ENCODE measurements around the gene PRSS36.
A peak's percentile ranks its signal among the peaks of the same experiment; 100 is the strongest.
"Not testable (repeated sequence)": the region's sequence is repeated elsewhere in the genome, so short reads cannot be mapped to it uniquely, and the experiment has no call there.

PRSS36 gene

GRCh38 chr16:31170048-31170447 is 20.2 kb upstream of the PRSS36 start:
- H3K27ac Mint-ChIP-seq; DNase-seq (ENCODE audit: low spot score in 2 of 2); ATAC-seq (ENCODE audit: low read depth); H3K4me3 Mint-ChIP-seq; H3K36me3 Mint-ChIP-seq; H3K9me3 Mint-ChIP-seq; H3K27me3 Mint-ChIP-seq; H3K4me1 Mint-ChIP-seq: not testable (repeated sequence)

GRCh38 chr16:31168848-31169247 is 19.0 kb upstream of the PRSS36 start:
- Mint-ChIP-seq H3K4me3 (no peak overlapping the region), H3K4me1 (no peaks in the 10 kb centered on the region), H3K9me3 (no peaks in the 10 kb centered on the region), H3K36me3 (no peaks in the 10 kb centered on the region), H3K27me3 (no peaks in the 10 kb centered on the region), H3K27ac (no peak overlapping the region)
- ATAC-seq (ENCODE audit: low read depth) (no peak), DNase-seq (ENCODE audit: low spot score in 2 of 2) (no peak)

DNA sequence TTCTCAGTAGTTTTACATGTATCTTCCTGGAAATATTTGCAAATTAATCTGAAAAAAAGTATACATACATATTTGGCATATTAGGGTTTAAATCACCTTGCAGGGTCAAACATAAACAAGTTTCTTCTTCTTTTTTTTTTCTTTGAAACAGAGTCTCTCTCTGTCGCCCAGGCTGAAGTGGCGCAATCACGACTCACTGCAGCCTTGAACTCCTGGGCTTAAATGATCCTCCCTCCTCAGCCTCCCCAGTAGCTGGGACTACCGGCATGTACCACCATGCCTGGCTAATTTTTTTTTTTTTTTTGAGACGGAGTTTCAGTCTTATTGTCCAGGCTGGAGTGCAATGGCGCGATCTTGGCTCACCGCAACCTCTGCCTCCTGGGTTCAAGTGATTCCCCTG is 17.4 kb upstream of the PRSS36 start:
- H3K27me3 Mint-ChIP-seq, result no peaks in the 10 kb centered on the region
- no peaks in the 10 kb centered on the region for H3K36me3 Mint-ChIP-seq
- H3K4me3 Mint-ChIP-seq, result no peak overlapping the region
- H3K27ac Mint-ChIP-seq, result no peak overlapping the region
- H3K4me1 Mint-ChIP-seq, result no peaks in the 10 kb centered on the region
- no peak for DNase-seq (ENCODE audit: low spot score in 2 of 2)
- H3K9me3 Mint-ChIP-seq, result no peaks in the 10 kb centered on the region
- no peak for ATAC-seq (ENCODE audit: low read depth)

DNA sequence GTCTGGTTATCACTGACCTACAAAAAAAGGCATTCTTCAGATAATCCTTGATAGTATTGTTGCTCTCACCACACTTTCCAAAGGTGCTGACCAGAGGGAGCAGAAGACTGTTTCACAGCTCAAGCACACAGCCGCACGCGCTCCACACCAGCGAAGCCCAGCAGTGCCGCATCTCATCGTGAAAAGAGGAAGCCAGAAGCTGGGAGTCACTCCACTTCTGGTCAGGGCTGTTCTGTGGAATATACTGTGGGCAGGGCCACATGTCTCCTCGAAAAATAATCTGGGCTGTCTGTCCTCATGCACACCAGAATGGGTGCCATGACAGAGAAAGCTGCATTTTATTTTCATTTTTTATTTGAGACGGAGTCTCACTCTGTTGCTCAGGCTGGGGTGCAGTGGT is 7.3 kb upstream of the PRSS36 start:
- H3K27me3 Mint-ChIP-seq, result peaks cover 2% of the 10 kb centered on the region
- DNase-seq (ENCODE audit: low spot score in 2 of 2) (no peak), ATAC-seq (ENCODE audit: low read depth) (peak; percentile 60)
- no peaks in the 10 kb centered on the region for H3K36me3 Mint-ChIP-seq
- H3K27ac Mint-ChIP-seq, result no peak overlapping the region
- peaks cover 8% of the 10 kb centered on the region for H3K4me1 Mint-ChIP-seq
- H3K4me3 Mint-ChIP-seq, result peak overlapping the region; percentile 34
- no peaks in the 10 kb centered on the region for H3K9me3 Mint-ChIP-seq

DNA sequence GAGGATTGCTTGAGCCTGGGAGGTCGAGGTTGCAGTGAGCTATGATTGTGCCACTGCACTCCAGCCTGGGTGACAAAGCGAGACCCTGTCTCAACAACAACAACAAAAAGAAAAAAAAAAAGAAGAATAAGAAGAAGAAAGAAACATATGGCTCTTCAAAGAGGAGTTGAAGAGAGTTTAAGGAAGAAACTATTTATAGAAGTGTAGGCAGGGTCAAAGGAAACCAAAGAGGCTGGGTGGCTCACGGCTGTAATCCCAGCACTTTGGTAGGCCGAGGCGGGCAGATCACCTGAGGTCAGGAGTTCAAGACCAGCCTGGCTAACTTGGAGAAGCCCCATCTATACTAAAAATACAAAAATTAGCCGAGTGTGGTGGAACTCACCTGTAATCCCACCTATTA is 1.1 kb upstream of the PRSS36 start:
- not testable (repeated sequence) for H3K4me1 Mint-ChIP-seq; H3K36me3 Mint-ChIP-seq; H3K4me3 Mint-ChIP-seq; DNase-seq (ENCODE audit: low spot score in 2 of 2); H3K27me3 Mint-ChIP-seq; H3K9me3 Mint-ChIP-seq; H3K27ac Mint-ChIP-seq; ATAC-seq (ENCODE audit: low read depth)

GRCh38 chr16:31149332-31149731 is 534 bp downstream of the PRSS36 start:
- Mint-ChIP-seq H3K27ac (no peak overlapping the region), H3K4me3 (no peak overlapping the region), H3K36me3 (no peaks in the 10 kb centered on the region), H3K9me3 (no peaks in the 10 kb centered on the region), H3K4me1 (no peaks in the 10 kb centered on the region), H3K27me3 (peaks cover 8% of the 10 kb centered on the region)
- ATAC-seq (ENCODE audit: low read depth), result no peak
- DNase-seq (ENCODE audit: low spot score in 2 of 2), result no peak

- H3K4me1 Mint-ChIP-seq, result peaks cover under 1% of the 10 kb centered on the region
- H3K27ac Mint-ChIP-seq, result no peak overlapping the region
- H3K9me3 Mint-ChIP-seq, result no peaks in the 10 kb centered on the region
- H3K4me3 Mint-ChIP-seq, result no peak overlapping the region
- peaks cover 8% of the 10 kb centered on the region for H3K27me3 Mint-ChIP-seq
- no peaks in the 10 kb centered on the region for H3K36me3 Mint-ChIP-seq
- ATAC-seq (ENCODE audit: low read depth) (no peak), DNase-seq (ENCODE audit: low spot score in 2 of 2) (no peak)
Observed at GRCh38 chr16:31148896-31149295, 970 bp downstream of the PRSS36 start.

DNA sequence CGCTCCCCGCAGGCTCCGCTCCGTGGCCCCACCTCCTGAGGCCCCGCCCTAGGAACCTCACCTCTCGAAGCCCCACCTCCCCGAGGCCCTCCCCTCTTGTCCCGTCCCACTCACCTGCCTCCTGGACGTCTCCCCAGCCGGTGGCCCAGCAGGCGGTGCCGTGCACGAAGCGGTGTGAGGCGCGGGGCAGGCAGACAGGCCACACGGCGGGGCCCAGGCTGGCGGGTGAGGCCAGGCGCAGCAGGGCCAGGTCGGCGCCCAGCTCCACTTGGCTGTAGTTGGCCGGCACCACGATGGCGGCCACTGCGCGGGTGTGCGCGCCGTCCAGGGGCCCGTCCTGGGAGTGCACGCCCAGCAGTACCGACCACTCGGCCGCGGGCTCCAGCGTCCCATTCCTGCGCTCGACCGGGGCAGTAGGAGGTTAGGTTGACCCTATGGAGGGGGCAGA is 1.6 kb downstream of the PRSS36 start:
- ATAC-seq (ENCODE audit: low read depth) (no peak), DNase-seq (ENCODE audit: low spot score in 2 of 2) (no peak)
- Mint-ChIP-seq H3K27ac (no peak overlapping the region), H3K9me3 (no peaks in the 10 kb centered on the region), H3K36me3 (no peaks in the 10 kb centered on the region), H3K27me3 (peaks cover 6% of the 10 kb centered on the region), H3K4me1 (peaks cover 2% of the 10 kb centered on the region), H3K4me3 (no peak overlapping the region)

DNA sequence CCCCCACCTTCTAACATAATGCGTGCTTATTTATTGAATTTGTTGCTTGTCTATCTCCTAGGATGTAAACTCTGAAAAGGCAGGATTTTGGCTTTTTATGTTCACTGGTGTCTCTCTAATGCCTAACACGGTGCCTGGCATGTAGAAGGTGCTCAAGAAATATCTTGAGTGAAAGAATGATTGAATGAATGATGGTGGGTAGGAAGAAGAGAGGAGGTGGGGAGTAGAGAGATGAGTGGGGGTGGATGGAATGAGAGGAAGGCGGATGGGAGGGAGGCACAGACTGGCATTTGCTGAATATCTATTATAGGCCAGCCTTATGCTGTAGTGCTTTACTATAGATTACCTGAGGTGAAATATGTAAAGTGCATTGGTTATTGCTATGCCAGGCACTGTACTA is 2.3 kb downstream of the PRSS36 start:
- Mint-ChIP-seq H3K27ac (no peak overlapping the region), H3K4me3 (no peak overlapping the region), H3K9me3 (no peaks in the 10 kb centered on the region), H3K36me3 (no peaks in the 10 kb centered on the region), H3K27me3 (peaks cover 6% of the 10 kb centered on the region), H3K4me1 (peaks cover 2% of the 10 kb centered on the region)
- ATAC-seq (ENCODE audit: low read depth) (no peak), DNase-seq (ENCODE audit: low spot score in 2 of 2) (no peak)

DNA sequence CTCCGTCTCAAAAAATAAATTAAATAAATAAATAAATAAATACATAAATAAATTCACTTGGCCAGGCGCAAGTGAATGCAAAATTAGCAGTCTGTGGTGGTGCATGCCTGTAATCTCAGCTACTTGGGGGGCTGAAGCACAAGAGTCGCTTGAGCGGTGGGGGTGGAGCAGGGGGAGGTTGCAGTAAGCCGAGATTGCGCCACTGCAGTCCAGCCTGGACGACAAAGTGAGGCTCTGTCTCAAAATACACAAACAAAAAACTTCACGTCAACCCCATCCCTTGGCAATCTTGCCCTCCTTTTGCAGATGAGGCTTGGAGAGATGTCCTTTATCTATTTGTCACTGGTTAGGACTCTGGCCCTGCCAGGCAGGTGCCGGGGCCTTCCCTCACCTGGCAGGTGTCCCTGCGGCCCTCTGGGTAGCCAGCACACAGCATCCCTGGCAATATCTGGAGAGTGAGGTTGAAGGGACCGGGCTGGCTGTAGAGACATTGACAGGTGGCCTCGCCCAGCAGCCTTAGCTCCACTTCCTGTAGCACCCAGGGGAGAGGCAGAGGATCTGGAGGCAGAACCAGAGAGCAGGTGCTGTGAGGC is 4.4 kb downstream of the PRSS36 start:
- Mint-ChIP-seq H3K27ac (no peak overlapping the region), H3K4me3 (no peak overlapping the region), H3K4me1 (peaks cover 6% of the 10 kb centered on the region), H3K27me3 (peaks cover 6% of the 10 kb centered on the region), H3K36me3 (no peaks in the 10 kb centered on the region), H3K9me3 (no peaks in the 10 kb centered on the region)
- ATAC-seq (ENCODE audit: low read depth) (no peak), DNase-seq (ENCODE audit: low spot score in 2 of 2) (no peak)

- peak overlapping the region; percentile 66 for H3K4me3 Mint-ChIP-seq
- not testable (repeated sequence) for DNase-seq (ENCODE audit: low spot score in 2 of 2); ATAC-seq (ENCODE audit: low read depth); H3K27ac Mint-ChIP-seq; H3K36me3 Mint-ChIP-seq; H3K4me1 Mint-ChIP-seq; H3K9me3 Mint-ChIP-seq; H3K27me3 Mint-ChIP-seq
Observed at GRCh38 chr16:31144418-31144817, 5.4 kb downstream of the PRSS36 start.

DNA sequence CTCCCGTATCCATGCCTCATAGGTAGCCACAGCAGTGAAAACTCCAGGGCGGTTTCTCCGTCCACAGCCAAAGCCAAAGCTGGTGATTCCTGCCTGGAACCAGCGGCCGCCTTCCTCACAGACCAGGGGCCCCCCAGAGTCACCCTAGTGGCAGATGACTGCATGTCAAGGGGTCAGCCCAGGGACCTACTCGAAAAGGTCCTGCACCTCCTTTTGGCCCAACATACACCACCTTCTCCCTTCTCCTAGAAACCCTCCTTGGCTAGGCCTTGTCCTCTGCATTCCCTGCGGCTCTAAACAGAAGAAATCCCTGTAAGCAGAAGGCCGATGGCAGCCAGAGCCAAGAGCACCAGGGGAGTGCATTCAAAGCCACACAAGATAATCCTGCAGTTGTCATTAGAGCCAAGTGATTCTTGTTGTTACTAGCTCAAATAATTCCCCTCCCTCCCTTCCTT is 6.1 kb downstream of the PRSS36 start:
- DNase-seq (ENCODE audit: low spot score in 2 of 2) (no peak), ATAC-seq (ENCODE audit: low read depth) (no peak)
- H3K36me3 Mint-ChIP-seq, result no peaks in the 10 kb centered on the region
- no peaks in the 10 kb centered on the region for H3K9me3 Mint-ChIP-seq
- peaks cover 6% of the 10 kb centered on the region for H3K27me3 Mint-ChIP-seq
- H3K4me1 Mint-ChIP-seq, result peaks cover 6% of the 10 kb centered on the region
- no peak overlapping the region for H3K27ac Mint-ChIP-seq
- H3K4me3 Mint-ChIP-seq, result peak overlapping the region; percentile 66

GRCh38 chr16:31143011-31143693 is 6.7 kb downstream of the PRSS36 start:
- no peak for DNase-seq (ENCODE audit: low spot score in 2 of 2)
- Mint-ChIP-seq H3K27ac (no peak overlapping the region), H3K9me3 (no peaks in the 10 kb centered on the region), H3K36me3 (no peaks in the 10 kb centered on the region), H3K27me3 (peaks cover 6% of the 10 kb centered on the region), H3K4me3 (peak overlapping the region; percentile 66), H3K4me1 (peaks cover 6% of the 10 kb centered on the region)
- ATAC-seq (ENCODE audit: low read depth), result no peak

DNA sequence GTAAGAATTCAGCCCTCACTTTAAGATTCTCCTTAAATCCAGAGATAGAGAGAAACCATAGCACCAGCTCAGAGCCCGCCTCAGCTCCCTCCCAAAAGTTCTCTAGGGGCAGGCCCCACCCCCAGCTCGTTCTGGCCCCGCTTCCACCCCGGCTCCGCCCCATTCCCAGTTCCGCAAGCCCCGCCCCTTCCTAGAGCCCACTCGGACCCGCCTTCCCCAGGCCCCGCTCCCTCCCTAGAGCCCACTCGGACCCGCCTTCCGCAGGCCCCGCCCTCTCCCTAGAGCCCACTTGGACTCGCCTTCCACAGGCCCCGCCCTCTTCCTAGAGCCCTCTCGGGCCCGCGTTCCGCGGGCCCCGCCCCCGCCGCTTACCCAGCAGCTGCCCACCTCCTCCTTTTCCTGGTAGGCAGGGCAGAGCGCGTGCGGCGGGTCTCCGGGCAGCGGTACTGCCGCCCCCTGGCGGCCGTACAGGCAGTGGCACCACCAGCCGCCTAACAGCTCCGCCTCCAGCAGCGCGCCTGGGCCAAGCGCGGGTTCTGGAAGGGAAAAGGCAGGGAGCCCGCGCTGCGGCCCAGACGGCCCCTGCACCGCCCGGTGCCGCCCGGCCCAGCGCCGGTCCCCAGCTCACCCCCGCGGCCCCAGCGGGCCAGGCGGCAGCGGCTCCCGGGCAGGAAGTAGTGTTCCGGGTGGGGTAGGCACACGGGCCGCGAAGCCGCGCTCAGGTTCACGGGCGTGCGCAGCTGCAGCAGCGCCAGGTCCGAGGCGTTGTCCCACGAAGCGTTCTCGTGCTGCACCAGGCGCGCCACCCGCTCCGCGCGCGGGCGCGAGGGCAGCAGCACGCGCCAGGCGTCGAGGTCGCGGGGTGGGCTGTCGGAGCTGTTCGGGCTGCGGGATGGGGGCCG is 7.5 kb downstream of the PRSS36 start:
- Mint-ChIP-seq H3K4me1 (peaks cover 6% of the 10 kb centered on the region), H3K36me3 (no peaks in the 10 kb centered on the region), H3K9me3 (no peaks in the 10 kb centered on the region), H3K27me3 (peaks cover 4% of the 10 kb centered on the region), H3K27ac (peak overlapping the region; percentile 76), H3K4me3 (peak overlapping the region; percentile 81)
- DNase-seq (ENCODE audit: low spot score in 2 of 2) (peak; percentile 88 to 94), ATAC-seq (ENCODE audit: low read depth) (peak; percentile 86)
